ENCODE measurements around the gene CREM. TPM values are rescaled to one million over a fixed set of nuclear protein-coding genes. Genes with fewer than 3 reads are reported as not detected.

CREM gene
- polyA plus RNA-seq, 2 donors, result 10.0 to 16.3 TPM

DNA sequence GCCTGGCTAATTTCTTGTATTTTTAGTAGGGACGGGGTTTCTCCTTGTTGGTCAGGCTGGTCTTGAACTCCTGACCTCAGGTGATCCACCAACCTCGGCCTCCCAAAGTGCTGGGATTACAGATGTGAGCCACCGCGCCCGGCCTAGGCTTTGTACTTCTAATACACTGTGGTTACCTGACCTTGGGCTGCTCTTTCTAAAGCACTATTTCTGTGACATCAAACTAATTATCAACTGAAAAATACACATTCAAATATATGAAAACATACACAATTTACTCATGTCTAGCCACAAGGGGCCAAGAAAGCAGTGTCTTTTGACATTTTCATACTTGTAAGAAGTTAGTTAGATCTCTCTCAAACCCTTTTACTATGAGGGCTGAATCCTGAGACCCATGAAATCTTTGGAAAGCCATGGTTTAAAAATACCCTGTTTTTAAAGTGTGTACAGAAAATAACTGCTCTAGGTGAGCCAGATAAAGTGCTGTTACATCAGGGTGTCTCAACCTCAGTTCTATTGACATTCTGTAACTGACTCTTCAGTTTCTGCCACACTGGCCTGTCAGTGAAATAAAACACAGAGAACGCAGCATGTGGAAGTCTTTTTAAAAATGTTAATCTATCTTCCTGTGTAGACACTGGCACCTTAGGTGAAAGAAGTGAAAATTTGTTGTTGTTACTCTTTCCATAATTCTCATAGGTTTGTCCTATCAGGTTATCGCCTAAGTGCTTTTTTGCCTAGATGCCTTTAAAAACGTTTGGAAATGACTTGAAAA, 58.8 kb downstream of the CREM start:
- no peak overlapping the region for H3K27ac ChIP-seq (ENCODE audit: low read depth in 2 of 2, low read length in 1 of 2)
- no peak overlapping the region for H3K4me3 ChIP-seq (ENCODE audit: low read depth in 1 of 2, low read length in 2 of 2)
- 83% methylated on average over 8 of the region's 8 CpGs for whole genome bisulfite sequencing, 2 donors
- no peaks in the 10 kb centered on the region for H3K27me3 ChIP-seq (ENCODE audit: control insufficient read depth in 1 of 2, insufficient read depth in 2 of 2, low read length in 2 of 2)
- H3K36me3 ChIP-seq (ENCODE audit: control insufficient read depth in 2 of 2, insufficient read depth in 2 of 2, low read length in 1 of 2), result no peaks in the 10 kb centered on the region
- no peaks in the 10 kb centered on the region for H3K9me3 ChIP-seq (ENCODE audit: control insufficient read depth in 2 of 2, insufficient read depth in 1 of 2, low read depth in 1 of 2, low read length in 1 of 2)
- H3K4me1 ChIP-seq (ENCODE audit: control insufficient read depth in 2 of 2, insufficient read depth in 2 of 2, low read length in 1 of 2), result no peaks in the 10 kb centered on the region

DNA sequence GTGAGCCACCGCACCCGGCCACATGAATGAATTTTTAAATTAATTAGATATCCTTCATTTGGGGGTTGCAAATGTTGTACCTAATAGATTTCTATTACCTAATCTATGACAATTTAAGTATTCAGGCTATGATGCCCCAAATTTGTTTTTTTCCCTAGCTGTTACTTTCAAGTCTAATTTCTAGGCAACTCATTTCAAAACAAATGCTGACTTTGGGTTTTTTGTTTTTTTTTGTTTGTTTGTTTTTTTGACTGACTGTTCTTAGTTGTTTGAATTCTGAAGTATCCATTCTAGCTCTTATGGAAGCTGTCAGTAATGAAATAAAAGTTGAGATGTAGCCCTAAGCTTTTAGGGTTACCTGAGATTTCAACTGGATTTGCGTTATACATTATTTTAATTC, 62.3 kb downstream of the CREM start:
- Histone ChIP-seq H3K27ac (ENCODE audit: low read depth in 2 of 2, low read length in 1 of 2) (no peak overlapping the region), H3K9me3 (ENCODE audit: control insufficient read depth in 2 of 2, insufficient read depth in 1 of 2, low read depth in 1 of 2, low read length in 1 of 2) (no peaks in the 10 kb centered on the region), H3K4me1 (ENCODE audit: control insufficient read depth in 2 of 2, insufficient read depth in 2 of 2, low read length in 1 of 2) (no peaks in the 10 kb centered on the region), H3K36me3 (ENCODE audit: control insufficient read depth in 2 of 2, insufficient read depth in 2 of 2, low read length in 1 of 2) (no peaks in the 10 kb centered on the region), H3K27me3 (ENCODE audit: control insufficient read depth in 1 of 2, insufficient read depth in 2 of 2, low read length in 2 of 2) (no peaks in the 10 kb centered on the region), H3K4me3 (ENCODE audit: low read depth in 1 of 2, low read length in 2 of 2) (no peak overlapping the region)
- 96 to 99% methylated on average over 3 of the region's 3 CpGs for WGBS, 2 donors

DNA sequence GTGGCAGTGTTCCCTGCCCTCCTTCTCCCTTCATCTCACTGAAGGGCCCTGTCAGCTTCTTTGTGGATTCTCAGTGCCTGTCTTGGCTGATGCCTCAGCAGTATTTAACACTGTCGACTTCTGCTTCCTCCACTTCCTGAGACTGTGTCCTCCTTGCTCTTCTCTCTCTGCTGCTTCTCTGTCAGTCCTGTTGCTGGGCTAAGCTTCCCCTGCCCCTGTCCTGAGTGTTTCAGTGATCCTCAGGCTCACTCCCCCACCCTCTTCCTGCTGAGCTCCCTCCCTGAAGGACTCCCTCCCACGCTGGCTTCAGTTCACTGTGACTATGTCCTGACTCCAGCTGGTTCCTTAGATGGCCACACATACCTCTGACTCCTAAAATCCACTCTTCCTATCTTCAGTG, 64.9 kb downstream of the CREM start:
- Histone ChIP-seq H3K9me3 (ENCODE audit: control insufficient read depth in 2 of 2, insufficient read depth in 1 of 2, low read depth in 1 of 2, low read length in 1 of 2) (no peaks in the 10 kb centered on the region), H3K4me1 (ENCODE audit: control insufficient read depth in 2 of 2, insufficient read depth in 2 of 2, low read length in 1 of 2) (no peaks in the 10 kb centered on the region), H3K27me3 (ENCODE audit: control insufficient read depth in 1 of 2, insufficient read depth in 2 of 2, low read length in 2 of 2) (no peaks in the 10 kb centered on the region), H3K36me3 (ENCODE audit: control insufficient read depth in 2 of 2, insufficient read depth in 2 of 2, low read length in 1 of 2) (no peaks in the 10 kb centered on the region), H3K27ac (ENCODE audit: low read depth in 2 of 2, low read length in 1 of 2) (no peak overlapping the region), H3K4me3 (ENCODE audit: low read depth in 1 of 2, low read length in 2 of 2) (no peak overlapping the region)
- 54 to 62% methylated on average over 2 of the region's 2 CpGs for WGBS, 2 donors

DNA sequence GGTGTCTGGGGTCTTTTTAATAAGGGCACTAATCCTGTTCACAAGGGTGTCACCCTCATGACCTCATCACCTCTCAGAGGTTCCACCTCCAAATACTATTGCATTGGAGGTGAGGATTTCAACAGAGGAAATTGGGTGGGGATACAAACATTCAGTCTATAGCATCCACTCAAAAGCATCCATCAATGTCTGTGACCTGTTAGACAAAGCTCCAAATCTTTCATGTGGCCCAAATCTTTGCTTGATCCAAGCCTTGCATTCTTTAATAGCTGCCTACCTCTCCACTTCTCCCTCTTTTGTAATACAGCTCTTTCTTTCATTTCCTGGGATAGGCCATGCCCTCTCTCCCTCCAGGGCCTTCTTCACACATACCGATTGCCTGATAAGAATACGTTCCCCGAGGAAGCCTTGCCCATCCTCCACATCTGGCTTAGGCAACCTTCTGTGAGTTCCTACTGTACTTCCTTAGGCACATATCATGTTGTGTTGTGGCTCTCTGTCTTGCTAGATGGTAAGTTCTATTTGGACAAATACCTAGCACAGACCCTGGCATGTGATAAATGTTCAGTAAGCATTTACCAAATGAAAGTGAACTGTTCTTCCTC, 66.1 kb downstream of the CREM start:
- 78 to 79% methylated on average over 3 of the region's 3 CpGs for WGBS, 2 donors
- H3K9me3 ChIP-seq (ENCODE audit: control insufficient read depth in 2 of 2, insufficient read depth in 1 of 2, low read depth in 1 of 2, low read length in 1 of 2), result no peaks in the 10 kb centered on the region
- no peak overlapping the region for H3K4me3 ChIP-seq (ENCODE audit: low read depth in 1 of 2, low read length in 2 of 2)
- no peaks in the 10 kb centered on the region for H3K36me3 ChIP-seq (ENCODE audit: control insufficient read depth in 2 of 2, insufficient read depth in 2 of 2, low read length in 1 of 2)
- no peaks in the 10 kb centered on the region for H3K4me1 ChIP-seq (ENCODE audit: control insufficient read depth in 2 of 2, insufficient read depth in 2 of 2, low read length in 1 of 2)
- H3K27ac ChIP-seq (ENCODE audit: low read depth in 2 of 2, low read length in 1 of 2), result no peak overlapping the region
- H3K27me3 ChIP-seq (ENCODE audit: control insufficient read depth in 1 of 2, insufficient read depth in 2 of 2, low read length in 2 of 2), result no peaks in the 10 kb centered on the region

DNA sequence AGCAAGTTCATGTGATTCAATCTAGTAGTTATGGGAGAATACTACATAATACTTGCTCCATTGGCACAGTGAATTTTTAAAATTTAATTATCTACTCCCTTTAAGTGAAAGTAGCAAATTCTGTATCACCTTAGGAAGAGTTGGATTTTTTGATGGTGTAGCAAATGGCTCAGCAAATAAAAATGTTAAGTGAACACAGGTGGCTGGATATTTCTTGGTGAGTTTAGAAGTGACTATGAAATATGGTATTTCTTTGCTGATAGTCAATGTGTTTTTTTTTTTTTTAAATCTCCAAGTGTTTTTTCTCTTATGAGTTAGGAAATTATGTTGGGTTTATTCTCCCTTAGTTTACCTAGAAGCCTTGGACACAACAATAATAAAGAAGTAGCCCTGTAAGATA, 67.8 kb downstream of the CREM start:
- no peak overlapping the region for H3K27ac ChIP-seq (ENCODE audit: low read depth in 2 of 2, low read length in 1 of 2)
- no peaks in the 10 kb centered on the region for H3K36me3 ChIP-seq (ENCODE audit: control insufficient read depth in 2 of 2, insufficient read depth in 2 of 2, low read length in 1 of 2)
- no peaks in the 10 kb centered on the region for H3K4me1 ChIP-seq (ENCODE audit: control insufficient read depth in 2 of 2, insufficient read depth in 2 of 2, low read length in 1 of 2)

DNA sequence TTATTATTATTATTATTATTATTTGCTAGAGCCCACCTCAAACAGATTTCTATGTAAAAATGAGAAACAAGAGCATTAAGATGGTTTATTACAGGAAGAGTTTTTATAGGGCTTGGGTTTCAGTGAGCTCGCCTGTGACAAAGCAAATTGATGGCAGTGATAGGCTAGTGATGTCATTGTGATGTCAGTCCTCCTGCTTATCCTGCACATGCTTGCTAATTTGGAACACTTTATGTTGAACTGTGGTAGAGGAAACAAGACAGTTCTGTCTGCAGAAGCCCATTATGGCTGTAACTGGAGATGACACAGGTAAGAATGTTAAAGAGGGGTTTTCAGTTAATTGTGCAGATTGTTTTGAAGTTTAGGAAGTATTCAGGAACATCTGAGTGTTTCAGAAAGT, 68.3 kb downstream of the CREM start:
- WGBS, 2 donors, result 68 to 75% methylated on average over 1 of the region's 1 CpG
- Histone ChIP-seq H3K27me3 (ENCODE audit: control insufficient read depth in 1 of 2, insufficient read depth in 2 of 2, low read length in 2 of 2) (no peaks in the 10 kb centered on the region), H3K4me3 (ENCODE audit: low read depth in 1 of 2, low read length in 2 of 2) (no peak overlapping the region), H3K4me1 (ENCODE audit: control insufficient read depth in 2 of 2, insufficient read depth in 2 of 2, low read length in 1 of 2) (no peaks in the 10 kb centered on the region), H3K36me3 (ENCODE audit: control insufficient read depth in 2 of 2, insufficient read depth in 2 of 2, low read length in 1 of 2) (no peaks in the 10 kb centered on the region), H3K9me3 (ENCODE audit: control insufficient read depth in 2 of 2, insufficient read depth in 1 of 2, low read depth in 1 of 2, low read length in 1 of 2) (no peaks in the 10 kb centered on the region), H3K27ac (ENCODE audit: low read depth in 2 of 2, low read length in 1 of 2) (peak overlapping the region in 1 of 2 donors; percentile 86)

More for the DNA sequence above, 67.8 kb downstream of the CREM start:
- H3K9me3 ChIP-seq (ENCODE audit: control insufficient read depth in 2 of 2, insufficient read depth in 1 of 2, low read depth in 1 of 2, low read length in 1 of 2), result no peaks in the 10 kb centered on the region
- no peaks in the 10 kb centered on the region for H3K27me3 ChIP-seq (ENCODE audit: control insufficient read depth in 1 of 2, insufficient read depth in 2 of 2, low read length in 2 of 2)
- H3K4me3 ChIP-seq (ENCODE audit: low read depth in 1 of 2, low read length in 2 of 2), result no peak overlapping the region

DNA sequence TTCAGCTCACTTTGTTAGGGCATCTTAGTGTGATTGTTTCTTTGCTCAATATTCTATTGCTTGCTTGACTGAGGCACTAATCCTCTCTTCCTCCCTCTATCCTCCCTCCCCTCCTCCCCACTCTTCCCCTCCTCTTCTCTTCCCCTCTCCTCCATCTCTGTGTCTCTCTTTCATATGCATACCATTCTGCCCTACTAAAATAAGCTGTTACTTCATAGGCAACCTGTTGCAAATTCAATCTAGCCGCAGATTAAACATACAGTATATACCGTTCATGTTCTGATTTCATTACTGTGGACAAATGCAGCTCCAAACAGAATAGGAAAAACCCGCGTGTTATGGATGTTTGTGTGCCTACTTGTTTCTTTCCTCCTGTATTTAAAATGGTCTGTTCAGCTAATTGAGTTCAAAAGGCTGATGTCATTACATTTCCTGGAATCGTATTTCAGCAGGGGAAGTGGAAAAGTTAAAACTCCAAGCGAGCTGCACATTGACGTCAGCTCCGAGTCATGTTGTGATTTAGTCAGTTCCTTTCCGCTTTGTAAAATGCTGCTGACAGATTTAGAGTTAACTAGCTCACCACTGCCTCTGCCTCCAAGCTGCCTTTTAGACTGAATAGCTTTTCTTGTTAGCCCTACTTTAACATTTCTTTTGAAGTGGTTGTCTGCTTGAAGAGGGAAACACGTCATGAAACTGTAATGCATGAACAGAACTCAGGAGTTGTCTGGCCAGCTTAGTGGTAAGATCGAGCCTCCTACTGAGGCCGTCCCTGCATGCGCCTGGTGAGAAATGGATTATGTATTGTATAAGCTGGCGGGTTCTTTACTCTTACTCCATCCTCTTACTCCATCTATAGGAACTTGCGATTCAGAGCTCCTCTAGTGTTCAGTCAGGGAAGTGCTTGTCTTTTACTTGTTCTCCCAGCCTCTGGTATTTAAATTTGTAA, 69.0 kb downstream of the CREM start:
- WGBS, 2 donors, result 0% methylated on average over 15 of the region's 15 CpGs
- H3K9me3 ChIP-seq (ENCODE audit: control insufficient read depth in 2 of 2, insufficient read depth in 1 of 2, low read depth in 1 of 2, low read length in 1 of 2), result no peaks in the 10 kb centered on the region
- H3K27me3 ChIP-seq (ENCODE audit: control insufficient read depth in 1 of 2, insufficient read depth in 2 of 2, low read length in 2 of 2), result no peaks in the 10 kb centered on the region
- peak overlapping the region; percentile 86 to 97 for H3K27ac ChIP-seq (ENCODE audit: low read depth in 2 of 2, low read length in 1 of 2)
- H3K4me3 ChIP-seq (ENCODE audit: low read depth in 1 of 2, low read length in 2 of 2), result peak overlapping the region; percentile 32 to 39
- no peaks in the 10 kb centered on the region for H3K36me3 ChIP-seq (ENCODE audit: control insufficient read depth in 2 of 2, insufficient read depth in 2 of 2, low read length in 1 of 2)
- no peaks in the 10 kb centered on the region for H3K4me1 ChIP-seq (ENCODE audit: control insufficient read depth in 2 of 2, insufficient read depth in 2 of 2, low read length in 1 of 2)

DNA sequence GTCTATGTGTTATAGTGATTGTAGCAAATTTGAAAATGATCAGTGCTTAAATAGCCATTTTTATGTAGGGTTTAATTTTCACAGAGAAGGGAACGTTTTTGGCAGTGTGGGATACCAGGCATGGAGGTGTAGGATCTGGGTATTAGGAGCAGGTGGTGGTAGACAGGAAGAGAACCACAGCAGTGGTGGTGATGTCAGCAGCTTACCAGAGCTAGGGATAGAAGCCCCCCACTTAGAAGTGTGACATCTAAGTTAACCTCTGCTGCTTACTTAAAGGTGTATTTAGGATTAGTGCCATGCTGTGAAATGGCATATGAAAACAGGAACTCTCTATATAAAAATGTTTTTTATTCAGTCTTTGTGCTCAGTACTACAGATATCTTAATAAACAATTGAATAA, 73.8 kb downstream of the CREM start:
- Histone ChIP-seq H3K27ac (ENCODE audit: low read depth in 2 of 2, low read length in 1 of 2) (no peak overlapping the region), H3K4me1 (ENCODE audit: control insufficient read depth in 2 of 2, insufficient read depth in 2 of 2, low read length in 1 of 2) (no peaks in the 10 kb centered on the region), H3K4me3 (ENCODE audit: low read depth in 1 of 2, low read length in 2 of 2) (no peak overlapping the region), H3K36me3 (ENCODE audit: control insufficient read depth in 2 of 2, insufficient read depth in 2 of 2, low read length in 1 of 2) (no peaks in the 10 kb centered on the region), H3K9me3 (ENCODE audit: control insufficient read depth in 2 of 2, insufficient read depth in 1 of 2, low read depth in 1 of 2, low read length in 1 of 2) (no peaks in the 10 kb centered on the region), H3K27me3 (ENCODE audit: control insufficient read depth in 1 of 2, insufficient read depth in 2 of 2, low read length in 2 of 2) (no peaks in the 10 kb centered on the region)
- WGBS, 2 donors, result 64 to 68% methylated on average over 1 of the region's 1 CpG

DNA sequence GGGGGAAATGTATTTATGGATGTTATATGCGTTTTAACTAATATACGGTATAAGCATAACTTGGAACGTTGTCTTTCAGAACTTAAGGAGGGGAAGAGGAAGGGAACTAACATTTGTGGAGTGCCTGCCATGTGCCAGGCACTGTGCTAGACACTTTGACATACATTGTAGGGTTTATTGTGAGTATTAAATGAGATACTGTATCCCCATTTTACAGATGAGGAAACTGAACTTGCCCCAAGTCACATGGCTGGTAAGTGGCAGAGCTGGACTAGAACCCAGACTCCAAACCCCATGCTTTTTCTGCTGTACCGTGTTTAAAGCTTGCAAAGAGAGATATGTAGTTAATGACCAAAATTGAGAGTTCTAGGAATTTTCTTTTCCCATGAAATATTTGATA, 74.6 kb downstream of the CREM start:
- H3K27me3 ChIP-seq (ENCODE audit: control insufficient read depth in 1 of 2, insufficient read depth in 2 of 2, low read length in 2 of 2), result no peaks in the 10 kb centered on the region
- no peaks in the 10 kb centered on the region for H3K9me3 ChIP-seq (ENCODE audit: control insufficient read depth in 2 of 2, insufficient read depth in 1 of 2, low read depth in 1 of 2, low read length in 1 of 2)
- H3K36me3 ChIP-seq (ENCODE audit: control insufficient read depth in 2 of 2, insufficient read depth in 2 of 2, low read length in 1 of 2), result no peaks in the 10 kb centered on the region
- H3K4me3 ChIP-seq (ENCODE audit: low read depth in 1 of 2, low read length in 2 of 2), result no peak overlapping the region
- no peak overlapping the region for H3K27ac ChIP-seq (ENCODE audit: low read depth in 2 of 2, low read length in 1 of 2)
- no peaks in the 10 kb centered on the region for H3K4me1 ChIP-seq (ENCODE audit: control insufficient read depth in 2 of 2, insufficient read depth in 2 of 2, low read length in 1 of 2)
- 92 to 95% methylated on average over 4 of the region's 4 CpGs for WGBS, 2 donors

All from esophagus (tissue), 2 donors.